SH-SY5Y (cell line): ENCODE results near the gene HSPG2.

Experiments
- GATA2 ChIP-seq: IDR thresholded peaks from 2 replicates; pipeline ENCODE4 v1.6.1; 2011; ENCODE audit warnings: mild to moderate bottlenecking, low read depth, low read length
- GATA3 ChIP-seq: IDR thresholded peaks from 2 replicates; pipeline ENCODE4 v1.6.1; 2011; ENCODE audit warnings: low read depth, mild to moderate bottlenecking, low read length, moderate library complexity

HSPG2 gene

DNA sequence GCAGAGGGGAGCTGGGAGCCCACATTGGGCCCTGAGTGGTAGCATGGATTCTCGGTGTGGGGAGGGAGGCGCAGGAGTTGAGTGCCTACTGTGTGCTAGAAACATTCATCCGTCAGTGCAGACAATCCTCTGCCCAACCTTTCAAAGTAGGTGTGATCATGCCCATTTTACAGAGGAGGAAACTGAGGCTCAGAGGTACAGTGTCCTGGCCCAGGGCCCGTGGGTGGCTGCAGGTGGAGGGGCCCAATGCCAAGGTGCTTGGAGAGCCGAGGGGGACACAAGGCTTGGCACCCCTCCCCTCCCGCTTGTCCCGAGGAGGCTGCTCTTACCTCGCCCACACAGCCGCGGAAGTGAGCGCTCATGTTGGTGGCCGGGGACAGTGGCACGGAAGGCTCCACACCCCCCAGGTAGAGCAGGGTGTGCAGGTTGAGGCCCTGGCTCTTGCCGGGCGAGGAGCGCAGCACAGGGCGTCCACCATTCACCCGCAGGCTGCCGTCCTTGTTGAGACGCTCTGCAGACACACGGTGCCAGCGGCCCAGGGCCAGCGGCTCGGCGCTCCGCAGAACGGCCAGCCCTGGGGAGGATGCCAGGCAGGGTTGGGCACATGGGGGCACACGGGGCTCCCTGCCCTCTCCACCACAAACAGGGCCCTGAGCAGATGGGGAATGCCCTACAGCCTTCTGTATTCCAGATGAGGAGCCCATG, 108.5 kb downstream of the HSPG2 start:
- no peak for TF ChIP-seq GATA3
- TF ChIP-seq GATA2 = no peak

GRCh38 chr1:21828075-21828474, 109.0 kb downstream of the HSPG2 start:
- TF ChIP-seq GATA3 = no peak
- TF ChIP-seq GATA2 = no peak

DNA sequence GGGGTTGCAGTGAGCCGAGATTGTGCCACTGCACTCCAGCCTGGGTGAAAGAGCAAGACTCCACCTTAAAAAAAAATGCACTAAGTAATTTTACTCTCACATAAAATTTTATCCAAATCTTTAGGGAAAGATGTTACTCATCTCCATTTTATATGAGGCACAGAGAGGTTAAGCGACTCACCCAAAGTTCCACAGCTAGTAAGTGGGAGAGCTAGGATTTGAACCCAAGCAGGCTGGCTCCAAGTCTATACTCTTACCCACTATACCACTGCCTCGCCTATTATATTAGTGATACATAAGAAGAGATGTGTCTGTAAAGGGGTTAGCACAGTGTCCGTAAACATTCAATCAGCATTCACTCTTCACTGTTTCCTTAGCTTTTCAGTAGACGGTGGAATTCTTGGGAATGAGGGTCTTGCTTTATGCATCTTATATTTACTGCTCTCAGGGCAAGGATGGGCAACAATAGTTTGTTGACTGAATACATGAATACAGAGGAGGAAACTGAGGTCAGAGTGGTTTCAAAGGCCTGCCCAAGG, 109.9 kb downstream of the HSPG2 start:
- no peak for TF ChIP-seq GATA2
- TF ChIP-seq GATA3 = no peak

DNA sequence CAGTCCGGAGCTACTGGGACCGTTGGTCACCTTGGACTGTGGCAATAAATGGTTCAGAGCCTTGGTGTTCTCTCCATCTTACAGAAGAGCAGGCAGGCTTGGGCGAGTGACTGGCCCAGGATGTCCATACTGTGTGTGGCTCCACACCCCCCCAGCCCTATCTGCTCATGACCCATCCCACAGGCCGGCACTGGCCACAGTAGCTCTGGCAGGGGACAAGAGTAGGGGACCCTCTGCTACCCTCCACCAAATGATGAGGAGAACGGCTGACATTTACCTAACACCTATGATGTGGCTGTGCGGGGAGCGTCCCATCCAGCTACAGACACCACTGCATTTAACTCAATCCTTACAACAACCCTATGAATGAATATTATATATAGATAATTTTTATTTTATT, 111.7 kb downstream of the HSPG2 start:
- TF ChIP-seq GATA2 = no peak
- TF ChIP-seq GATA3 = no peak

GRCh38 chr1:21824926-21825325, 112.2 kb downstream of the HSPG2 start:
- TF ChIP-seq GATA3 = no peak
- TF ChIP-seq GATA2 = no peak

GRCh38 chr1:21823980-21824702, 113.0 kb downstream of the HSPG2 start:
- TF ChIP-seq GATA2 (no peak), GATA3 (no peak)

DNA sequence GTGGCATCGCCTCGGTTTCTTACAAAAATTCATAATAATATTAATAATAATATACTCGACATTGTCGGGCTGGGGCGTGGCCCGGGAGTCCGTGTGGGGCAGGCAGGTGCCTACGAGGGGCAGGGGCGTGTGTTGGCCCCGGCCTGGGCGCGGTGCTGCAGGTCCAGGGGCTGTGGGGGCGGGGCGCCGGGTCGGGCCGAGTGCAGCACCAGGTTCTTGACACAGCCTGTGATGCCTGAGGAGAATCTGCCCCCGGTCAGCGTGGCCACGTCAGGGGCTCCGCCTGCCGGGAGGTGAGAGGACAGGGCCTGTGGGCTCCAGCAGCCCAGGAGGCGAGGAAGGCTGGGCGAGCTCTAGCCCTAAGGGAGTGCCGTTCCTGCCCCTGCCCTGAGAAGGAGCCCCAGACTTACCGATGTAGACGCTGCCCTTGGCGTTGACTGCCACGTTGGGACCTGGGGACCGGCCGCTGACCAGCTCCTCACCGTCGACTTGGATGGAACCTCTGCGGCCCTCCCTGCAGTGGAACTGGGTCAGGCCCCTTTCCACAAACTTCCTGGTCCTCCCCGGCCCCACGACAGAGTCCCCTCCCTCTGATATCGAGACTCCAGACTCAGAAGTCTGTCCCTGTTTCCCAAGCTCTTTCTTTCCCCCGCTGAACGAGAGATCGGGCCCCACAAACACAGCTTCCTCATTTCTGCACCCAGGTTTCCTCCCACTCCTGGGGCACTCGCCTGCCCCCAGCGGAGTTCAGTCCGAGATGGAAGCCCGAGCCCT, 113.7 kb downstream of the HSPG2 start:
- TF ChIP-seq GATA3 (no peak), GATA2 (no peak)

DNA sequence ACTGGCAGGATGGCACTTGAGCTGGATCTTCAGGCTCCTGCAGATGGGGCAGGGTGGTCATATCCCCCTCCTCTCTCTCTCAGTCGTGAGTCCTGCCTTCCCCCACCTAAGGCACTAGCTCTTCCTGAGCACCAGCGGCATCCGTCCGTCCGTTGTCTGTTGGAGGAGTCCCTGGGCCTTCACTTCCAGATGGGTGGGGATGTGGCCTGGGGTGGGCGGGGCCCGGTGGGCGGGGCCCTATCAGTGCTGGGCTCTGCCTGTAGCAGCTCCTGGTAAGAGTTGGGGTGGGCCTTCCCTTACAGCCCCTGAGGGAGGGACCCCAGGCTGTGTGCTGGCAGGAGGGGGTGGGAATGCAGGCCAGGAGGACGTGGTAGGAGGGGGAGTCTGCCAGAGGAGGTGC, 114.8 kb downstream of the HSPG2 start:
- TF ChIP-seq GATA2 (no peak), GATA3 (no peak)

DNA sequence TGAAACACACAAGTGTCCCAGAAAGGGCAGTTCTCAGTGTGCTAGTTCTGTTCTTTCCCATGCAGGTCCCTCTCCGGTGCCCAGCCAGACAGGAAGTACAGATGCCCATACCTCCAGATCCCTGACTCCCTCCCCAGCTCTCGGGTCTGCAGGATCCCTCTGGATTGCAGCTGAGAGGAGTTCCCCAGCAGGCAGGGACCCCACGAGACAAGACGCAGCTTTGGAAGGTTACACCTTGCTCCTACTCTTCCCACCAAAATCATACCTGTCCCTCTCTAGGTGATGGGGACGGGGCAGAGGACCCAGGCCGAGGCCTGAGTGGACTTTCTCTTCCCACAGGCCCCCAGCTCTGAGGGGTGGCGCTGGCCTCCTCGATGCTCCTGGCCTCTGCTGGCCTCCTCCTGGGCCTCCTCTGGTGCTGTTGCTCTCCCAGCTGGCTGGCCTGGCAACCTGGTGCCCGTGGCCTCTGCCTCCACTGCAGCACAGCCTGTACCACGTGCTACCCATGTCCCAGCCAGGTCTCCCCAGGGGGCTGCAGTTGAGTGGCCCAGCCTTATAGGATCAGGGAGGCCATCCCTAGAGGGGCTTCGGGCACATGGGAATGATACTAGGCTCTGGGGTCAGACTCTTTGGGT, 115.6 kb downstream of the HSPG2 start:
- TF ChIP-seq GATA2 (no peak), GATA3 (no peak)

DNA sequence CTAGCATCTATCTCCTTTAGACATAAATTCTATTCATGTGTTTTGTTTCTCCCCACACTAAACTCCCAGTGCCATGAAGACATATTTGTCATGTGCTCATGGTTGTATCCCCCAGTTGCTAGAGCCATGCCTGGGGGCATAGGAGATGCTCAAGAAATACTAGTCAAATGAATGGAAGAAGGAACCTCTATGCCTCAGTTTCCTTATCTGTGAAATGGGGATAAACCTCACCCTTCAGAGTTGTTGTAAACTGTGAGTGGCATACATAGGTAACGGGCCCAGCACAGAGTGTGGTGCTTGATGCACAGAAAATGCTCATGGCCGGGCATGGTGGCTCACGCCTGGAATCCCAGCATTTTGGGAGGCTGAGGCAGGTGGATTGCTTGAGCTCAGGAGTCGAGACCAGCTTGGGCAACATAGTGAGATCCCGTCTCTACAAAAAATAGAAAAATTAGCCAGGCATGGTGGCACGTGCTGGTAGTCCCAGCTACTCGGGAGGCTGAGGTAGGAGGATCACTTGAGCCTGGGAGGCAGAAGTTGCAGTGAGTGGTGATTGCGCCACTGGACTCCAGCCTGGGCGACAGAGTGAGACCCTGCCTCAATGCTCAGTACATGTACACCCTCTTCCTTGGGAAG, 116.4 kb downstream of the HSPG2 start:
- TF ChIP-seq GATA2 (no peak), GATA3 (no peak)

- TF ChIP-seq GATA3 (no peak), GATA2 (no peak)
Observed at GRCh38 chr1:21818656-21819055, 118.5 kb downstream of the HSPG2 start.

- TF ChIP-seq GATA2 (no peak), GATA3 (no peak)
Observed at GRCh38 chr1:21816602-21817302, 120.4 kb downstream of the HSPG2 start.
